ENCODE measurements around the gene ZSCAN22.

ZSCAN22 gene

DNA sequence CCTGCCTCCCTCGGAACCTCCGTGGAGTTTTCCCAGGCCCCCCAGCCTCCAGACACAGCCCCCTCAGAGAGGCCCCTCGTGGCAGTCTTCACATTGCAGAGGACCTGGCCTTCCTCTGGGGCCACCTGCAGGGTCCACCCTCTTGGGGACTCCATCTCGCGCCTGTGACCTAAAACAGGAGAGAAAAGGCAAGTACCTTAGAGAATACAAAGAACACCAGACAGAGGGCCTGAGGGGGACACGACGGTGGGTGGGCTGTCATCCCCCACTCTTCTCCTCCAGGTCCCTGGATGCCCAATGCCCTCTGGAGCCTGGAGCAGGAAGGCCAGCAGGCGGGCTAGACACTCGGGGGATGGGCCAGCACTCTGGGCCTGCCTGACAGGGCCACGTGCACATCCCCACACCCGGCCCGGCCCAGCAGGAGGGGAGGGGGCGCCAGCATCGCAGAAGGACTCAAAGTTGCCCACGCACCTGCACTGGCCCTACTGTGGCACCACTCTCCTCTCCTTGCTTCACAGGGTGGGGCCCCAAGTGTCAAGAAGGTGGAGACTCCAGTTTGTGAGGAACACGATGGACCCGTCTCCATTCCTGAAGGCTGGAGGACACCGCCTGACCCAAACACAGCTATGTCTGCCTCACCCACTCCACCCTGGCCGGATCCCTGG is 30.8 kb downstream of the ZSCAN22 start:
- in situ Hi-C loops (cut with MboI; ENCODE audit: low sequenced_read_pairs, unreplicated experiment) = no loop called here
- DNase-seq (ENCODE audit: low spot score) = no peak
- TF ChIP-seq, protein P1, sequence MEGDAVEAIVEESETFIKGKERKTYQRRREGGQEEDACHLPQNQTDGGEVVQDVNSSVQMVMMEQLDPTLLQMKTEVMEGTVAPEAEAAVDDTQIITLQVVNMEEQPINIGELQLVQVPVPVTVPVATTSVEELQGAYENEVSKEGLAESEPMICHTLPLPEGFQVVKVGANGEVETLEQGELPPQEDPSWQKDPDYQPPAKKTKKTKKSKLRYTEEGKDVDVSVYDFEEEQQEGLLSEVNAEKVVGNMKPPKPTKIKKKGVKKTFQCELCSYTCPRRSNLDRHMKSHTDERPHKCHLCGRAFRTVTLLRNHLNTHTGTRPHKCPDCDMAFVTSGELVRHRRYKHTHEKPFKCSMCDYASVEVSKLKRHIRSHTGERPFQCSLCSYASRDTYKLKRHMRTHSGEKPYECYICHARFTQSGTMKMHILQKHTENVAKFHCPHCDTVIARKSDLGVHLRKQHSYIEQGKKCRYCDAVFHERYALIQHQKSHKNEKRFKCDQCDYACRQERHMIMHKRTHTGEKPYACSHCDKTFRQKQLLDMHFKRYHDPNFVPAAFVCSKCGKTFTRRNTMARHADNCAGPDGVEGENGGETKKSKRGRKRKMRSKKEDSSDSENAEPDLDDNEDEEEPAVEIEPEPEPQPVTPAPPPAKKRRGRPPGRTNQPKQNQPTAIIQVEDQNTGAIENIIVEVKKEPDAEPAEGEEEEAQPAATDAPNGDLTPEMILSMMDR (IDR thresholded peaks at IDR 0.05; ENCODE audit: borderline replicate concordance, control extremely low read depth, extremely low read depth, insufficient read depth, missing control alignments) = no peak

DNA sequence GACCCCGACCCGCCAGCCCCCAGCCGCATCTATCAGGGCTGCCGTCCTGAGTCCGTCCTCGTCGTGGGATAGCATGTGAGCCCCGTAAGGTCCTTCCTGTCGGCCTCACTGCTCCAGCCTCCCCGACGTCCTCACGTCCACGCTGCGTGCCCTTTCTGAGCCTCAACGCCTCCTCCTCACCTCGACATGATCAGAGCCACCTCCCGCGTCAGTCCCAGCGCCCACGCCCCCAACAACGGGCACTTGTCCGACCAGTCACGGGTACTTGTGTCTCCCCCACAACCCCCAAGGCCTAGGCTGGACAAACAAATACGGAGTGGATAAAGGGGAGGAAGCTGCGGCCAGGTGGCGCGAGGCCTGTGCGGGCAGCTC is 35.1 kb downstream of the ZSCAN22 start:
- DNase-seq (ENCODE audit: low spot score) = peak; percentile 77
- in situ Hi-C loops (cut with MboI; ENCODE audit: low sequenced_read_pairs, unreplicated experiment) = no loop called here
- TF ChIP-seq, protein P1 (IDR thresholded peaks at IDR 0.05; ENCODE audit: borderline replicate concordance, control extremely low read depth, extremely low read depth, insufficient read depth, missing control alignments) = no peak

DNA sequence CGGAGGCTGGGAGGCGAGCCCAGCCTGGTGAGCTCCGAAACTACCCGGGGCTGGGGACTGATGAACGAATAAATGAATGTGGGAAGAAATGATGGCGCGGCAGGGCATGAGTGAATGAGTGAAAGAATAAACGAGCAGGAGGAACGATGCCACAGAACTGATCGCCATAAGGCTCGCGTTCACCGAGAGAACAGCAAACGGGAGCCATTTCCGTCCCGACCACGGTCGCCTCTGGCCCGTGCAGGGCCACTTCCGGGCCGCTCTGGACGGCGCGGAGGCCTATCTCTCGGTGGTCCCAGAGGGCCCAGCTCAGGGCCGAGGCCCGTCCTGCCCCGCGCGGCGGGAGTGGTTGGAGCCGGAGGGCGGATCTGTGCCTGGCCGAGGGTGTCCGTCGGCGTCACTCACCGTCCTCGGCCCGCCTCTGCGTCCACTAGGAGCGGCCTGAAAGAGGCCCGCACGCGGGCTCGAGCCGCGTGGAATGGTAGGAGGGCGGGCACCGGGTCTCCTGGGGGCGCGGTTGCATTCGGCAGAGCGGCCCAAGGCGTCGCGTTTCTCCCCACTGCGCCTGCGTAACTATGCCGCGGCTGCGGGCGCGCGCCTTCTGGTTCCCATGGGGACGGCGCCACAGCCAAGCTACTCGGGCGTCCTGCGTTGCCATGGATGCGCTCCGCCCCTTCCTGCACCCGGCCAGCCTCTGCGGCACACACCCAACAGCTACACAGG is 35.6 kb downstream of the ZSCAN22 start, which contains the start of gene ZNF497:
TSS of gene ZNF497 (minus strand) at position 480 of the 723 bp plus-strand sequence. CDS start 5,116 bp downstream, outside the sequence.
- TF ChIP-seq, protein P1 (IDR thresholded peaks at IDR 0.05; ENCODE audit: borderline replicate concordance, control extremely low read depth, extremely low read depth, insufficient read depth, missing control alignments) = no peak
- in situ Hi-C loops (cut with MboI; ENCODE audit: low sequenced_read_pairs, unreplicated experiment) = no loop called here

DNA sequence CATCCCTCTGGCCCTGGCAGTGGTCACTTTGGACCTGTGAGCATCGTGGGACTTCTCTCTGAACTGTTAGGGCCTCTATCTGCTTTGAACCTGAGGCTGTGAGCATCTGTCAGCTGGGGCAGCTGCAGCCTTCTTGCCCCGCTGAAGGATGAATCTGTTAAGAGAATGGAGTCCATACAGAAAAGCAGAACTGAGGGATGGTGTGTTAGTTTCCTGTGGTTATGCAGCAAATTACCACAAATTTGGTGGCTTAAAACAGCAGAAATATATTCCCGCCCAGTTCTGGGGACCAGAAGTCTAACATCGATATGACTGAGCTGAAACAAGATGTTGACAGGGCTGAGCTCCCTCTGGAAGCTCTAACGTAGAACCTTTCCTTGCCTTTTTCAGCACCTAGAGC is 37.4 kb downstream of the ZSCAN22 start:
- in situ Hi-C loops (cut with MboI; ENCODE audit: low sequenced_read_pairs, unreplicated experiment) = no loop called here
- DNase-seq (ENCODE audit: low spot score) = no peak
- TF ChIP-seq, protein P1 (IDR thresholded peaks at IDR 0.05; ENCODE audit: borderline replicate concordance, control extremely low read depth, extremely low read depth, insufficient read depth, missing control alignments) = no peak

More for the DNA sequence above, 35.6 kb downstream of the ZSCAN22 start, which contains the start of gene ZNF497:
- DNase-seq (ENCODE audit: low spot score) = peak; percentile 100

DNA sequence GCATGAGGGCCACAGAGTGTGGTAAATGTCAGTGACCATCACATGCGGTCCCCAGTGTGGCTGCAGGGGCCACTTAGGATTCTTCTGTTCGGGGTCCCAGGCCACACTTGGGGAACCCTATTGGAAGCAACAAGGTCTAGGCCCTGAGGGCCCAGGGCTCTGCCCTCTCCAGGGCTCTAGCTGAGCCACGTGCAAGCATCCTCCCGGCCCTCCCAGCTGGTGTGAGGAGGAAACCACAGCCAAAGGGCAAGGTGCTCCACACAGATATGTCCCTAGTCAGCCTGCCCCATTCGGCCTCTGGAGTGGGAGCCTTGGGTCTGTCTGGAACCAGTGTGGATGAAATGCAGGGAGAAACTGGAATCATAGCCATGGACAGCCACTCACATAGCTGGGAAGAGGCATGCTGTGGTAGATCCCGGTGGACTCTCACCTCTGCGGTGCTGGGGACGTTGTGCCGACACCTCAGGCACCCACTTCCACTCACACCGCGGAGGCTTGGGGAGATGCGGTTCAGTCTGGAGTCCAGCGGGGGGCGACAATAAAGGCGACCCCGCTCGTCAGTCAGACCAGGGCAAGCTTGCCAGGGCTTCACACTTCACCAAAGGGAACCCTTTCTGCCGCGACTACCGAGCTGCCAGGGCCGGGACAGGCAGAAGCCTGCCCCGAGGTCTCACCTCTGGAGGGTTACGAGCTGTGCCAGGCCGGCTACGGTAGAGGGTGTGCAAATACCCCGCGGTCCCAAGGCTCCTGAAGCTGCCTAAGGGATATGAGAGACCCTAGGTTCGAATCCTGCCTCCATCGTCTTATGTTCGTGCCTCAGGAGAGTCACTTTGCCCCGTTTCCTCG is 40.0 kb downstream of the ZSCAN22 start:
- in situ Hi-C loops (cut with MboI; ENCODE audit: low sequenced_read_pairs, unreplicated experiment) = no loop called here
- TF ChIP-seq, protein P1 (IDR thresholded peaks at IDR 0.05; ENCODE audit: borderline replicate concordance, control extremely low read depth, extremely low read depth, insufficient read depth, missing control alignments) = no peak
- DNase-seq (ENCODE audit: low spot score) = no peak
